ENCODE results near the gene AGAP3.

GRCh38 chr7:151068069-151068773, 18.1 kb upstream of the AGAP3 start:
- TF ChIP-seq POLR2A (IDR thresholded peaks at IDR 0.05) (no peak), CTCF (IDR thresholded peaks at IDR 0.05) (no peak)

Data from ovary (tissue), 3 donors.